Measurements from ENCODE around the gene TRIP6.
A peak's percentile ranks its signal among the peaks of the same experiment; 100 is the strongest.
"Not testable (repeated sequence)": the region's sequence is repeated elsewhere in the genome, so short reads cannot be mapped to it uniquely, and the experiment has no call there.

Gene TRIP6

GRCh38 chr7:100894860-100895700 lies 27.9 kb downstream of the TRIP6 start:
- H3K4me2 ChIP-seq (ENCODE audit: low read length): peak overlapping the region; percentile 85
- H3K9me3 ChIP-seq (replicated peaks; ENCODE audit: low read length): no peaks in the 10 kb centered on the region
- H3K4me1 ChIP-seq (ENCODE audit: control insufficient read depth, insufficient read depth, low read length): peaks cover 14% of the 10 kb centered on the region
- peaks cover 27% of the 10 kb centered on the region for H3K27me3 ChIP-seq (ENCODE audit: control insufficient read depth, insufficient read depth, low read length)
- peak overlapping the region; percentile 61 for H3K4me3 ChIP-seq (ENCODE audit: low read length)
- no peaks in the 10 kb centered on the region for H3K36me3 ChIP-seq (ENCODE audit: insufficient read depth, low read length)
- H3K9ac ChIP-seq (ENCODE audit: low read depth, low read length): no peak overlapping the region

GRCh38 chr7:100895701-100895955 lies 28.4 kb downstream of the TRIP6 start, which contains the start of gene ACHE:
TSS of gene ACHE (minus strand) at chr7:100895888. CDS start at chr7:100894232, 1,656 bp downstream.
- Histone ChIP-seq H3K4me2 (ENCODE audit: low read length) (peak within 1 kb of the TSS; percentile 85), H3K9me3 (replicated peaks; ENCODE audit: low read length) (no peaks in the 10 kb centered on the region), H3K4me1 (ENCODE audit: control insufficient read depth, insufficient read depth, low read length) (peaks cover 9% of the 10 kb centered on the region), H3K9ac (ENCODE audit: low read depth, low read length) (no peak within 1 kb of the TSS), H3K4me3 (ENCODE audit: low read length) (peak within 1 kb of the TSS; percentile 61), H3K36me3 (ENCODE audit: insufficient read depth, low read length) (no peaks in the 10 kb centered on the region), H3K27me3 (ENCODE audit: control insufficient read depth, insufficient read depth, low read length) (peaks cover 30% of the 10 kb centered on the region)

- peaks cover 35% of the 10 kb centered on the region for H3K27me3 ChIP-seq (ENCODE audit: control insufficient read depth, insufficient read depth, low read length)
- H3K9ac ChIP-seq (ENCODE audit: low read depth, low read length): no peak overlapping the region
- H3K4me1 ChIP-seq (ENCODE audit: control insufficient read depth, insufficient read depth, low read length): peaks cover 6% of the 10 kb centered on the region
- H3K4me2 ChIP-seq (ENCODE audit: low read length): peak overlapping the region; percentile 73
- no peaks in the 10 kb centered on the region for H3K9me3 ChIP-seq (replicated peaks; ENCODE audit: low read length)
- H3K36me3 ChIP-seq (ENCODE audit: insufficient read depth, low read length): no peaks in the 10 kb centered on the region
- no peak overlapping the region for H3K4me3 ChIP-seq (ENCODE audit: low read length)
Observed at GRCh38 chr7:100895956-100896731, 29.0 kb downstream of the TRIP6 start.

GRCh38 chr7:100896732-100897608 lies 29.8 kb downstream of the TRIP6 start:
- peak overlapping the region; percentile 73 for H3K4me2 ChIP-seq (ENCODE audit: low read length)
- H3K4me3 ChIP-seq (ENCODE audit: low read length): peak overlapping the region; percentile 45
- no peaks in the 10 kb centered on the region for H3K36me3 ChIP-seq (ENCODE audit: insufficient read depth, low read length)
- H3K9ac ChIP-seq (ENCODE audit: low read depth, low read length): no peak overlapping the region
- peaks cover 36% of the 10 kb centered on the region for H3K27me3 ChIP-seq (ENCODE audit: control insufficient read depth, insufficient read depth, low read length)
- no peaks in the 10 kb centered on the region for H3K9me3 ChIP-seq (replicated peaks; ENCODE audit: low read length)
- H3K4me1 ChIP-seq (ENCODE audit: control insufficient read depth, insufficient read depth, low read length): peaks cover 6% of the 10 kb centered on the region

- H3K27me3 ChIP-seq (ENCODE audit: control insufficient read depth, insufficient read depth, low read length): peaks cover 36% of the 10 kb centered on the region
- H3K4me1 ChIP-seq (ENCODE audit: control insufficient read depth, insufficient read depth, low read length): peaks cover 6% of the 10 kb centered on the region
- no peaks in the 10 kb centered on the region for H3K36me3 ChIP-seq (ENCODE audit: insufficient read depth, low read length)
- H3K9ac ChIP-seq (ENCODE audit: low read depth, low read length): no peak overlapping the region
- H3K4me2 ChIP-seq (ENCODE audit: low read length): no peak overlapping the region
- no peak overlapping the region for H3K4me3 ChIP-seq (ENCODE audit: low read length)
- H3K9me3 ChIP-seq (replicated peaks; ENCODE audit: low read length): no peaks in the 10 kb centered on the region
Observed at GRCh38 chr7:100897772-100898454, 30.7 kb downstream of the TRIP6 start.

- no peak overlapping the region for H3K9ac ChIP-seq (ENCODE audit: low read depth, low read length)
- H3K9me3 ChIP-seq (replicated peaks; ENCODE audit: low read length): no peaks in the 10 kb centered on the region
- peaks cover 5% of the 10 kb centered on the region for H3K4me1 ChIP-seq (ENCODE audit: control insufficient read depth, insufficient read depth, low read length)
- H3K27me3 ChIP-seq (ENCODE audit: control insufficient read depth, insufficient read depth, low read length): peaks cover 36% of the 10 kb centered on the region
- no peak overlapping the region for H3K4me2 ChIP-seq (ENCODE audit: low read length)
- no peak overlapping the region for H3K4me3 ChIP-seq (ENCODE audit: low read length)
- H3K36me3 ChIP-seq (ENCODE audit: insufficient read depth, low read length): no peaks in the 10 kb centered on the region
Observed at GRCh38 chr7:100899432-100899831, 32.2 kb downstream of the TRIP6 start.

- Histone ChIP-seq H3K36me3 (ENCODE audit: insufficient read depth, low read length) (no peaks in the 10 kb centered on the region), H3K9me3 (replicated peaks; ENCODE audit: low read length) (no peaks in the 10 kb centered on the region), H3K4me3 (ENCODE audit: low read length) (no peak overlapping the region), H3K4me2 (ENCODE audit: low read length) (no peak overlapping the region), H3K4me1 (ENCODE audit: control insufficient read depth, insufficient read depth, low read length) (no peaks in the 10 kb centered on the region), H3K27me3 (ENCODE audit: control insufficient read depth, insufficient read depth, low read length) (peaks cover 32% of the 10 kb centered on the region), H3K9ac (ENCODE audit: low read depth, low read length) (no peak overlapping the region)
Observed at GRCh38 chr7:100900978-100901377, 33.8 kb downstream of the TRIP6 start.

- no peak overlapping the region for H3K4me3 ChIP-seq (ENCODE audit: low read length)
- H3K9me3 ChIP-seq (replicated peaks; ENCODE audit: low read length): no peaks in the 10 kb centered on the region
- H3K36me3 ChIP-seq (ENCODE audit: insufficient read depth, low read length): no peaks in the 10 kb centered on the region
- no peaks in the 10 kb centered on the region for H3K4me1 ChIP-seq (ENCODE audit: control insufficient read depth, insufficient read depth, low read length)
- H3K4me2 ChIP-seq (ENCODE audit: low read length): no peak overlapping the region
- H3K9ac ChIP-seq (ENCODE audit: low read depth, low read length): no peak overlapping the region
- peaks cover 24% of the 10 kb centered on the region for H3K27me3 ChIP-seq (ENCODE audit: control insufficient read depth, insufficient read depth, low read length)
Observed at GRCh38 chr7:100901921-100902332, 34.7 kb downstream of the TRIP6 start.

GRCh38 chr7:100902638-100903037 lies 35.5 kb downstream of the TRIP6 start:
- no peaks in the 10 kb centered on the region for H3K4me1 ChIP-seq (ENCODE audit: control insufficient read depth, insufficient read depth, low read length)
- no peak overlapping the region for H3K4me2 ChIP-seq (ENCODE audit: low read length)
- H3K4me3 ChIP-seq (ENCODE audit: low read length): no peak overlapping the region
- no peak overlapping the region for H3K9ac ChIP-seq (ENCODE audit: low read depth, low read length)
- H3K27me3 ChIP-seq (ENCODE audit: control insufficient read depth, insufficient read depth, low read length): peaks cover 17% of the 10 kb centered on the region
- H3K9me3 ChIP-seq (replicated peaks; ENCODE audit: low read length): no peaks in the 10 kb centered on the region
- no peaks in the 10 kb centered on the region for H3K36me3 ChIP-seq (ENCODE audit: insufficient read depth, low read length)

- no peak overlapping the region for H3K4me3 ChIP-seq (ENCODE audit: low read length)
- H3K9me3 ChIP-seq (replicated peaks; ENCODE audit: low read length): no peaks in the 10 kb centered on the region
- H3K27me3 ChIP-seq (ENCODE audit: control insufficient read depth, insufficient read depth, low read length): peaks cover 7% of the 10 kb centered on the region
- H3K9ac ChIP-seq (ENCODE audit: low read depth, low read length): no peak overlapping the region
- H3K4me1 ChIP-seq (ENCODE audit: control insufficient read depth, insufficient read depth, low read length): no peaks in the 10 kb centered on the region
- no peaks in the 10 kb centered on the region for H3K36me3 ChIP-seq (ENCODE audit: insufficient read depth, low read length)
- no peak overlapping the region for H3K4me2 ChIP-seq (ENCODE audit: low read length)
Observed at GRCh38 chr7:100908512-100908911, 41.3 kb downstream of the TRIP6 start.

GRCh38 chr7:100910443-100910842 lies 43.3 kb downstream of the TRIP6 start:
- not testable (repeated sequence) for H3K4me3 ChIP-seq (ENCODE audit: low read length); H3K36me3 ChIP-seq (ENCODE audit: insufficient read depth, low read length); H3K9me3 ChIP-seq (replicated peaks; ENCODE audit: low read length); H3K9ac ChIP-seq (ENCODE audit: low read depth, low read length); H3K4me1 ChIP-seq (ENCODE audit: control insufficient read depth, insufficient read depth, low read length); H3K4me2 ChIP-seq (ENCODE audit: low read length); H3K27me3 ChIP-seq (ENCODE audit: control insufficient read depth, insufficient read depth, low read length)
